ENCODE results near the gene TPRA1.
"Not testable (repeated sequence)": the region's sequence is repeated elsewhere in the genome, so short reads cannot be mapped to it uniquely, and the experiment has no call there.

TPRA1 gene

DNA sequence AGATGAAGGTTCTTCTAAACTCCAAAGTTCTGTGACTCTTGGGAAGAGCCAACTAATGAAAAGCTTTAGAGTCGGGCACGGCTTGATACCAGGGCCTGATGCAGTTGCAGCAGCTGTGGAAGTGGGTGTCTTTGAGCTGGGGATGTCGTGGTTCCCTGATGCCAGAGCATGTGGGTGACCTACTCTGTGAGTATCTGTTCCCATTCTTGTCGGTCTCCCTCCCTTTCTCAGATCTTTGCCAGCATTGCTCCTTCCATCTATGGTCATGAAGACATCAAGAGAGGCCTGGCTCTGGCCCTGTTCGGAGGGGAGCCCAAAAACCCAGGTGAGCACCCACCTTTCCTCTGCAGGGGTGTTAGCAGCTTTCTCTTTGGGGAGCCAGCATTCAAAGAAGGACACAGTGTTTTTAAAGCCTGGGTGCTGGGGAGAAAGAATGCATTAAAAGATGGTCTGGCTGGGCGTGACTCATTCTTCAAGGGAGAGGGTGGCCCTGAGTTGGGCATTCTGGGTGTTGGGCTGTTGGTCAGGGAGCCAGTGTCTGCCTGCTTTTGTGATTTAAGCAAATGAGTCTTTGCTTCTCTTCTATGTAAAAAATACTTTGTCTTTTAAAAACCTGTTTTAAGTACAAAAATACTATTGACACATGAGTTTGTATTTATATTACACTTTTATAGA, 25.2 kb upstream of the TPRA1 start:
- DNase-seq: no peak

- no peak for DNase-seq
Measured at GRCh38 chr3:127614928-127615589, 24.5 kb upstream of the TPRA1 start.

DNA sequence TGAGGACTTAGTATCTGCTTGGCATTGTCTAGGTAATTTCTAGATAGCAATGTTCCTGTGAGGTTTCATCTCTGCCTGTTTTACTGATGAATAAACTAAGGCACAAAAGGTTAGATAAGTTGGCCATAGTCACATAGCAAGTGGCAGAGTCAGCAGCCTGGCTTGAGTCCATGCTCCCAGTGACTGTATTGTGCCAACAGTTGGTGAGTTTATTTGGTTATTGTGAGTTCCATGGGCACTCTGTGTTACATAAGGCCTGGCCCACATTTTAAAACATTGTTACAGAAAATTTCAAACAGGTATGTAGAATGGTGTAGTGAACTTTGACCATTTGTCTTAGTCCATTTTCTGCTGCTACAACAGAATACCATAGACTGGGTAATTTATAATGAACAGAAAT, 22.9 kb upstream of the TPRA1 start:
- no peak for DNase-seq

- DNase-seq: no peak
Measured at GRCh38 chr3:127612966-127613365, 22.4 kb upstream of the TPRA1 start.

GRCh38 chr3:127611251-127611650, 20.7 kb upstream of the TPRA1 start:
- DNase-seq: no peak

DNA sequence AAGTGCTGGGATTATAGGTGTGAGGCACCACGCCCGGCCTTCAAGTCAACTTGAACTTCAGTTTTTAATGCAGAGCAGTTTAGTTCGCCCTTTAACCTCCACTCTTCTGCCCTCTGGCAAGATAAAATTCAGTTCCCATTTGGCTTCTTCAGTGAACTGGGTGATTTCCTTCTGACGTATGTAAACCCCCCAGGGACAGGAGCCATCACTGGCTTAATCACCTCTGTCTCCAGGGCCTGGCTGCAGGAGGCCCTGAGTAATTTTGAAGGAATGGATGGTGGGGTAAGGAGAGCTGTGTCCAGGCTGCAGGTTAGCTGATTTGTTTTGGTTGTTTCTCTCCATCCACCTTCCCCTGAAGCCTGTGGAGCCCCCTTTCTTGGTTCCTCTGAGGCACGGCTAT, 19.6 kb upstream of the TPRA1 start:
- DNase-seq: no peak

DNA sequence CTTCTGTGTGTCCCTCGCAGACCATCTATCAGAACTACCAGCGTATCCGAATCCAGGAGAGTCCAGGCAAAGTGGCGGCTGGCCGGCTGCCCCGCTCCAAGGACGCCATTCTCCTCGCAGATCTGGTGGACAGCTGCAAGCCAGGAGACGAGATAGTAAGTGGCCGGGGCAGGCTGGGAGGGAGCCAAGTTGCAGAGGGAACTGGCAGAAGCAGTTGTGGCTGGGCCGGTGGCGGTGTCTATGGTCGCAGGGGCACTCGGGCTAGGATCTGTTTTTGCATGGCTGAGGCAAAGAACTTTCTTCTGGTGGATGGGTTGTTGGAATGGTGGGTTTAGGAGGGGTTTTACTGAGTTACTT, 17.8 kb upstream of the TPRA1 start:
- no peak for DNase-seq

GRCh38 chr3:127607675-127608361, 17.3 kb upstream of the TPRA1 start:
- DNase-seq: no peak

GRCh38 chr3:127606981-127607595, 16.6 kb upstream of the TPRA1 start:
- DNase-seq: no peak

- no peak for DNase-seq
Measured at GRCh38 chr3:127606086-127606805, 15.7 kb upstream of the TPRA1 start.

DNA sequence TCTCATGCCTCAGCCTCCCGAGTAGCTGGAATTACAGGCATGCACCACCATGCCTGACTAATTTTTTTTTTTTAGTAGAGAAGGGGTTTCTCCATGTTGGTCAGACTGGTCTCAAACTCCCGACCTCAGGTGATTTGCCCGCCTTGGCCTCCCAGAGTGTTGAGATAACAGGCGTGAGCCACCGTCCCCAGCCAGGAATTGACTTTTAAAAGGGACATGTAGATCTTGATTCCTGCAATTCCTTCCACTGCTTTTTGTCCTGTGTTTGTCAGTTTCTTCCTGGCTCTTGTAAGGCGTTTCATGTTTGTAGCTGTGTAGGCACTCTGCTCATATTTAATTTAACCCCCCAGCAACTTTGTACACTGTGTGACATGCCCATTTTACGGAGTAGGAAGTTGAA, 15.0 kb upstream of the TPRA1 start:
- not testable (repeated sequence) for DNase-seq

DNA sequence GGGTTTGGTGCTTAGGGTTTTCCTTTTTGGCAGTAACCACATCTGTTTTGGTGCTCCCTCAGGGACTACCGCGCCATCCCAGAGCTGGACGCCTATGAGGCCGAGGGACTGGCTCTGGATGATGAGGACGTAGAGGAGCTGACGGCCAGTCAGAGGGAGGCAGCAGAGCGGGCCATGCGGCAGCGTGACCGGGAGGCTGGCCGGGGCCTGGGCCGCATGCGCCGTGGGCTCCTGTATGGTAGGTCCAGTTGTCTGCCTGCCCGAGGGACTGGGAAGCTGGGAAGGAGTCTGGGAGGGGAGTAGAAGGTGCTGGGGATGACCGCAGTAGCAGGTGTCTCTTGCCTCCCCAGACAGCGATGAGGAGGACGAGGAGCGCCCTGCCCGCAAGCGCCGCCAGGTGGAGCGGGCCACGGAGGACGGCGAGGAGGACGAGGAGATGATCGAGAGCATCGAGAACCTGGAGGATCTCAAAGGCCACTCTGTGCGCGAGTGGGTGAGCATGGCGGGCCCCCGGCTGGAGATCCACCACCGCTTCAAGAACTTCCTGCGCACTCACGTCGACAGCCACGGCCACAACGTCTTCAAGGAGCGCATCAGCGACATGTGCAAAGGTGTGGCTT, 14.1 kb upstream of the TPRA1 start:
- DNase-seq: no peak

DNA sequence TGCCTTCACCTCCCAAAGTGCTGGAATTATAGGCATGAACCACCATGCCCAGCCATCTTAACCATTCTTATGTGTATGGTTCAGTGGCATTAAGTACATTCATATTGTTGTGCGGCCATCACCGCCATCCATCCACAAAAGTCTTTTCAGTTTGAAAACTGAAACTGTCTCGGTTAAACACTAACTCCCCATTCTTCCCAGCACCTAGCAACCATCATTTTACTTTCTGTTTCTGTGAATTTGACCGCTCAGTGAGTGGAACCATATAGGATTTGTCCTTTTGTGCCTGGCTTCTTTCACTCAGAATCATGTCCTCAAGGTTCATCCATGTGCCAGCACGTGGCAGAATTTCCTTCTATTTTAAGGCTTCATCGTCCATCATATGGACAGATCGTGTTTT, 13.5 kb upstream of the TPRA1 start:
- DNase-seq: no peak

DNA sequence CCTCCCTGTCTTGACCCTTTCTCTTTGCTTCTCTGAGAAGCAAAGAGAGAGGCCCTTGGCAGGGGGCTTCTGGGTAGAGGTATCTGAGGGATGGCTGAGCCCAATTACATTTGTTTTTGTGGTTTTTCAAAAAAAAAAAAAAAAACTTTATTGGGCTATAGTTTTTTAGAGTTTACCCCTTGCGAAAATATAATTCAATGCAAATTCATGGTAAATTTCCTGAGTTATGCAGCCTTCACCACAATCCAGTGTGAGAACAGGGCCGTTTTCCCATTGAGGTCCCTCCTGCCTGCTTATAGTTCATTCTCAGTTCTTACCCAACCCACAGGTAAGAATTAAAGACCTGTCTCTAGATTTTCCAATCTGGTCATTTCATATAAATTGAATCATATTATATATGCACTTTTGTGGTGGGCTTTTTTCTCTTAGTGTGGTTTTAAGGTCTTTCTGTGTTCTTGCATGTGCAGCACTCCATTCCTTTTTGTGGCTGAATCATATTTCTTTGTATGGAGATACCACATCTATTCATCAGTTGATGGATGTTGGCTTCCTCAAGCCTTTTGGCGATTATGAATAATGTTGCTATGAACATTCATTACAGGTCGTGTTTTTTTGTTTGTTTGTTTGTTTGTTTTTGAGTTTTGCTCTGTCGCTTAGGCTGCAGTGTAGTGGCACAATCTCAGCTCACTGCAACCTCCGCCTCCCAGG, 10.4 kb upstream of the TPRA1 start:
- DNase-seq: no peak

GRCh38 chr3:127598841-127599570, 8.5 kb upstream of the TPRA1 start:
- DNase-seq: no peak

GRCh38 chr3:127597020-127597771, 6.7 kb upstream of the TPRA1 start:
- no peak for DNase-seq

DNA sequence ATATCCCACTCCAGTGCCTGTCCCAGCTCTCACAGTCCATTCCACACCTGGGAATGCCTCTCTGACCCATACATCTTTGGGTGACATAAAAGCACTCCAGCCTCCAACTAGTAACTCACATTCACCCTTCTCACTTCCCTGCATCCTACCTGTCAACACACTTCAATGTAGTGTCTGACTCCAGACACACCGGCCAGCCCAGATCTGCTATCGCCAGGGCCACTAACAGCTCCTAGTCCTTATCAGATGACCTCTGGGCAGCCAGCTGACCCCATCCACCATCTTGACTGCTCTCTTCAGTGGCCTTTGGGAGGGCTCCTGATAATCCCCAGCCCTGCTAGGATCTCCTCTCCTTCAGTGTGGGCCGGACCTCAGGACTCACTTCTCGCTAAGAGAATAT, 4.8 kb upstream of the TPRA1 start:
- DNase-seq: no peak

- DNase-seq: no peak
Measured at GRCh38 chr3:127593178-127593577, 2.6 kb upstream of the TPRA1 start.

- peak; percentile 34 for DNase-seq
Measured at GRCh38 chr3:127590282-127590592, 296 bp downstream of the TPRA1 start.

DNA sequence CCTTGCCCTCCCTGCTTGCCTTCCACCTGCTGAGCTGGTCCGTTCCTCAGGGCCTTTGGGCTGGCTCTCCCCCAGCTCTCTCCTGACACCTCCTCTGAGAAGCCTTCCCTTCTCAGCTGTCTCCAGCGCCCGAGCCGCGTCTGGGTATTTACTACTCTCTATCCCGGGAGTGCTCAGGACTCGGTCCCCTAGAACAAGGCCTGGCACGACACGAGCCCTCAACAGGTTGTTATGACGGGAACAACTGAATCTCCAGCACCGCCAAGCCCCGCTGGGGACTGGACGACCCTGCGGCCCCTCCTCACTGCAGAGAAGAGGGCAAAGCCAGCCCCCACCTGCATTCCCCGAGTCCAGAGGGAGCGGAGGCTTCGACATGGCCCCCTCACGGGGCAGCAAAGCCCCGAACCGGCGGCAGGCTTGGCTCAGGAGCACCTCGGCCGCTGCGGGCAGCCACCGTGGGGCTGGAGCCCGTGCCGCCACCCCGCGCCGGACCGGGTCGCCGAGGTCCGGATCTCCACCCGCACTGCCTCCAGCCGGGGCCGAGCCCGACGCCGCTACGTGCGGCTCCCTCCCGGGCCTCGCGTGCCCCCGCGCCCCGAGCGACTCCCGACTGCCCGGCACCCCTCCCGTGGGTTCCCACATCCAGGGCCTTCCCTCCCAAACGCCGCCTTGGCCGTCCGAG, 792 bp downstream of the TPRA1 start:
- no peak for DNase-seq
